H54 (cell line): ENCODE results near the gene LRCH1.

ENCODE experiments used
- DNase-seq: peaks from one replicate; pipeline ENCODE4 v3.0.0; 2011; ENCODE audit warnings: low spot score, mixed read lengths; ENCODE audit not compliant: insufficient read length
- FAIRE-seq: peaks from 3 replicates; lab custom pipeline; 2011; peaks lifted over from hg19 to GRCh38; lab: Jason Lieb, UNC
- POLR2A ChIP-seq: IDR thresholded peaks from 2 replicates; pipeline ENCODE4 v1.6.1; 2011; ENCODE audit warnings: low read depth, mild to moderate bottlenecking, low read length

The LRCH1 gene

GRCh38 chr13:46577696-46578589, 25.0 kb downstream of the LRCH1 start:
- no peak for TF ChIP-seq POLR2A
- no peak for DNase-seq
- no peak for FAIRE-seq

DNA sequence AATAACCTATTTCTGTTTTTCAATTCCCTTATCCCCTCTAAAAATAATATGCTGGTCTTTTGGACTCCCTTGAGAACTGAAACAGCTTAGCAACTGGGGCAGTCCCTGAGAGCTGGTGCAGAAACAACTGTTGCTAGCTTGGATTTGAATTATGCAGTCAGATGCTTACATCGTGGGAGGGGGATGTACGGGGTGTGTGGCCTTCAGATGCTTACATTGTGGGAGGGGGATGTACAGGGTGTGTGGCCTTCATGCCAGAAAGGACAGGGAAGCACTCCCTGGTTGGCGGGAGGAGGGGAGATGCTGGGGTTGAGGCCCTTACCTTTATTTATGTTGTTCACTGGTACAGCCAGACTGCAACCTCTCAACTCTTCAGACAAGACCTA, 25.6 kb downstream of the LRCH1 start:
- DNase-seq (no peak), FAIRE-seq (no peak)
- TF ChIP-seq POLR2A = no peak

GRCh38 chr13:46580362-46580839, 27.4 kb downstream of the LRCH1 start:
- DNase-seq = no peak
- no peak for FAIRE-seq
- no peak for TF ChIP-seq POLR2A

DNA sequence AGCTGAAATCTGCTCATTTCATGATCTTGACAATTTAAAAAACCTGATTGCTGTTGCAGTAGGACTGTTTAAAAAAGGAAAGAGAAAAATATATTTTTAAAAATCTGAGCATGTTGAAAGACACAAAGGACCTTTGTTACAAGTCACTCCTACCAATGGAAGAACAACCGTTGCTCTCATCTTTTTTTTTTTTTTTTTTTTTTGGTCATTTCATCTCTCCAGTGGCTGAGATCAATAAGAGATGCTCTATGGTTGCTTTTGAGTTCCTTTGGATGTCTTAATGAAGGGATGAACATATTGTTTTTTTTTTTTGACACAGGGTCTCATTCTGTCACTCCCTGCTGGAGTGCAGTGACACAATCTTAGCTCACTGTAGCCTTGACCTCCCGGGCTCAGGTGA, 29.2 kb downstream of the LRCH1 start:
- no peak for DNase-seq
- FAIRE-seq = no peak
- no peak for TF ChIP-seq POLR2A

DNA sequence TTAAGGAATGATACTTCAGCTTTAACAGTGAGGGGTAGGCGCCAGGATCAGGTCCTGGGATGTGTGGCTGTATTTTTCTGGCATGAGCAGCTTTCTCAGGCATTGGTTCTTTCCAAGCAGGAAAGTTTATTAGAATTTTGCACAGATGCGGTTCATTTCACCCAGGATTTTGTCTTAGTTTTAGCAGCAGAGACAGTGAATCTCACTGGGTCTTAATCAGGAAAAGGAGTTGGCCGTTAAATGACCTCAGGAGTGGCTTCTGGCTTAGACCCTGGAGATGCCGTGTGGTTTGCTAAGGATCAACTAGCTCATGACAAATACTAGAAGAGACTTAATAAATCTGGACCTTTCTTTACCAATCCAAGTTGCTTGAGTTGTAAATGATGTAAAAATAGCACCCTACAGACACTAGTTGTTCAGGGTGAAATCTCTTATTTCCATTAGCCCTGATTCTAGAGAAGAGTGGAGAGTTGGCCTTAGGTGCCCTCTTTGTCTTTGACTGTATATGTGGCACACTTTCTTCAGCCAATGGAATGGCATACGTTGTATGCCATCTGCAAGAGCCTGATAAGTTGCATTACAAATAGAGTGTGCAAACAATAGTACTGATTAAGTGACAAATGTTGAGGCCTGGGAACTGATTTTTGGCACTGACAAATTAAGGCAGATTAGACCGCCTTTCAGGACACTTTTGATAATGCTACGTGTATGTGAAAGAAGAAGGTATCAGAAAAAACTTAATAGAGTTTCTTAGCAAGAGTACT, 34.0 kb downstream of the LRCH1 start:
- DNase-seq = no peak
- no peak for FAIRE-seq
- no peak for TF ChIP-seq POLR2A

- no peak for TF ChIP-seq POLR2A
- FAIRE-seq (no peak), DNase-seq (no peak)
Measured at GRCh38 chr13:46587807-46588418, 34.9 kb downstream of the LRCH1 start.

- DNase-seq (no peak), FAIRE-seq (no peak)
- TF ChIP-seq POLR2A = no peak
Measured at GRCh38 chr13:46592385-46592784, 39.4 kb downstream of the LRCH1 start.

DNA sequence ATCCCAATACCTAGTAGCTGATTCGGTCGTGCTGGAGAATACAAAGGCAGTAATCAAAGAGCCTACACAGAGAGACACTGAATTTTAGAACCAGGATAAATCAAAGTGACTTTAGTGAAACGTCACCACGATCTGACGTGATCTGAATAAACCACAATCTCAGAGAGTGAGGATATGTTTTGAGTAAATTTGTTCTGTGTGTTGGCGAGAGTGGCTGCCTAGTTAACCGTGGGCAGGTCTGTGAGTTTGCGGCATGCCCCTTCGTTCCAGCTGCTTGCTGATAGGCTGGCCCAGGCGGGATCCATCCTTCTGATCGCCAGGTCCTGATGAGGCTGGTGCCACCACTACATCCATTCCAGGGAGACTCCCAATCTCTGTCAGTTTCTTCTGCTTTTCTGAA, 40.4 kb downstream of the LRCH1 start:
- FAIRE-seq (no peak), DNase-seq (no peak)
- TF ChIP-seq POLR2A = no peak

DNA sequence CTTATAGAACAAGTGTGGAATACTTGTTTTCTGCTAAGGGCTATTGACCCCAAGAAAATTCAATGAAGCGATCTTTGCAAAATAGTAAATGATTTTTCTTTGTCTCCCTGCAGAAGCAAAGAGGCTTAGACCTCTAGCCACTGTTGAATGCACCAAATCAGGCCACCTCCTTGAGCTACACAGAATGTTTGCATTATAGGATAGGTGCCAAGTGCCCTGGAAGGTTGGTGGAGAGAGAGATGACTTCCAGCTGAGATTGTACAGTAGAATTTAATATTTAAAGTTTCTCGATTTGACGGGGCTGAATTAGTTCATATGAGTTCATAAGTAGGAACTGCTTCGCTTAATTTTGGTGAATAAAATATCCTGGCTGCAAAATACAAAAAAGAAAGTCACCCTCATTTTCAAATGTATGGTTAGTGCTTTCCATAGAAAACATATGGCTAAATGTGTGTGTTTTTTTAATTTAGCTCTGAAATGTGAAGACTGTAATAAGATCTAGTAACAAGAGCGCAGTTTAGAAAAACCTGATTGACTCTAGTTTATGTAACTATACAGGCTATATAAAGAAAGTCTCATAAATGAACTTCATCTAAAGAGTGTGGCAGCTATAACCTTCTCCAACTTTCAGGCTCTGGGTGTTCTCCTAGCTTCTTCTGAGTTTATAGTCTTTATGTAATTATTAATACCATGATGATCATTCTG, 41.6 kb downstream of the LRCH1 start:
- DNase-seq (no peak), FAIRE-seq (no peak)
- TF ChIP-seq POLR2A = no peak

GRCh38 chr13:46595136-46595884, 42.3 kb downstream of the LRCH1 start:
- DNase-seq (no peak), FAIRE-seq (no peak)
- TF ChIP-seq POLR2A = no peak

DNA sequence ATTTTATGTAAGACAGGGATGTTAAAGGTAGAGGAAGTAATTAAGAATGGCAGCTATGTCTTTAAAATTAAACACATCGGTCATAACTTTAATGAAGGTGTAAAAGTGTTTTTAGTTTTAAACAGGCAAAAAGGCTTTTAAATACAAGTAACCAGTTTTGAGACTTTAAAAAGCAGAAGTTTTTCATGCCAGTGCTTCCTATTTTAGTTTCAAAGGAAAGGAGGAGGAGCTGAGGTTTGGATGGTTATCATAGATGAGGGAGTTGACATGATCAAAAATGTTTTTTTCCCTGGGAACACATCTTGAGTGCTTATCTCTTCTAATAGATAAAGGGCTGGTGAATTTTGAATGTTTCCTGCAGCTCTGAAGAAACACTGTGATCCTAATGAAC, 42.9 kb downstream of the LRCH1 start:
- FAIRE-seq = no peak
- TF ChIP-seq POLR2A = no peak
- no peak for DNase-seq

DNA sequence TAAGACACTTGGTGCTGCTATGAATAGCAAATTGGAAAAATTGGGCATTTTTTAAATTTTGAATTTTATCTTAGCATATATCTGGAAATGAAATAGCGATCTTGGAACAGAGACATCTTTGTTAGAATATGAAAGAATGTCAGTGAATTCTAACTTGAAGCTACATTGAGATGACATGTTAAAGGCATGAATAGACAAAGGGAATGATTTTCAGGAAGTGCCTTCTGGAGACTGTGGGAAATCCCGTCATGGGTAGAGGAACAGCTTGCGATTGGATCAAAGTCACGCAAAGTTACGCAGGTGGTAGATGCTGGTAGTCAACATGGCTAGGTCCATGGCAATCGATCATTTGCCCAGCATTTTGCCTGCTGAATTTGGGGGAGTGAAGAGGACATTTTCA, 43.5 kb downstream of the LRCH1 start:
- TF ChIP-seq POLR2A = no peak
- no peak for FAIRE-seq
- no peak for DNase-seq
